GM21367 (cell line): Measurements from ENCODE around the gene CCDC179.

Experiments used
- ATAC-seq: cut with Tn5 transposase; IDR thresholded peaks from one replicate; pipeline ENCODE4 v1.9.1; 2021; ENCODE audit not compliant: unreplicated experiment

The CCDC179 gene

DNA sequence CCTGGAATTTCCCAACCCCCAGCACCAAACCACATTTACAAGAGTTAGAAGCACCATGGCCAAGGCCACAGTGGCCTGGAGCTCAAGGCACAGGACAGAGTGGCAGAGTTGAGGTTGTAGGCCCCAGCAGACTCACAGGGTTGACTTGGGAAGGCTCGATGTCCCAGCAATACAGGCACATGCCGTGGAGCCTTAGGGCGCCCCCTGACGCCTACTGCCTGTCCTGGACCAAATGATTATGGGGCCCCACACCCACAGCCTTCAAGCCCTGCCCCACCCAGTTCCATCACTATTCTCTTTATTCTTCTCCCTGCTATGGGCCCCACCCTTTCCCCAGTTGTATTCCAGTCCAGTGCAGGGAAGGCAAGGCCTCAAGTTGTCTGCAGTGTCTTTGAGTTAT lies at the start of gene CCDC179:
Gene CCDC179 (minus strand): TSS at position 234 of the 400 bp plus-strand sequence. CDS start 53 bp downstream, at position 181.
- ATAC-seq: no peak

DNA sequence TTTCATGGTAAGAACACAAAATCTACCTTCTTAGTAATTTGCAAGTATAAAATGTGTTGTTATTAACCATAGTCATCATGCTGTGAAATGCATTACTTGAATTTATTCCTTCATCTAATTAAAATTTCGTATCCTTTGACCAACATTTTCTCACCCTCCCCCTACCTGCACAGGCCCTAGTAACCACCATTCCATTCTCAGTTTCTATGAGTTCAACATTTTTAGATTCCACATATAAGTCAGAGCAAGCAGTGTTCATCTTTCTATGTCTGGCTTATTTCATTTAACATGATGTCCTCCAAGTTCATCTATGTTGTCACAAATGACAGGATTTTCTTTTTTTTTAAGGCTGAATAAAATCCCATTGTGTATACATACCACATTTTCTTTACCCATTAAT lies 43.5 kb upstream of the CCDC179 start:
- no peak for ATAC-seq

DNA sequence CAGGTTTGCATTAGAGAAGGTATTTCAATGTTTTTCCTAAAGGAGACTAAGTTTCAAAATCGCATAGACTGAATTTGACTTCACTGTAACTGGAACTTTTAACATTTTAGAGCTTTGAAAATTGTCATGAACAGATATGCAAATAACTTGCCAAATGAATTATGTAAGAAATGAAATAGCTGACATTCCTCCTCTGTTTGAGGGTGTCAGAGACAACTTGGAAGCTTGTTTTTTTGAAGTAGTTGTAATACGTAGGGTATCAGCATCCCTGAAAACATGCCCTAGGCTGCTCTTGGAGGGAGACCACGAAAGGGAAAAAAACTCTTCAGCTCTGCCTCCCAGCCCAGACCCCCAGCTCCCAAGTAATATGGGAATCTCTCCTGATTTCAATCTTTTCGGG lies 41.3 kb upstream of the CCDC179 start:
- ATAC-seq: no peak

GRCh38 chr11:22900764-22901486 lies 40.7 kb upstream of the CCDC179 start:
- ATAC-seq: no peak

DNA sequence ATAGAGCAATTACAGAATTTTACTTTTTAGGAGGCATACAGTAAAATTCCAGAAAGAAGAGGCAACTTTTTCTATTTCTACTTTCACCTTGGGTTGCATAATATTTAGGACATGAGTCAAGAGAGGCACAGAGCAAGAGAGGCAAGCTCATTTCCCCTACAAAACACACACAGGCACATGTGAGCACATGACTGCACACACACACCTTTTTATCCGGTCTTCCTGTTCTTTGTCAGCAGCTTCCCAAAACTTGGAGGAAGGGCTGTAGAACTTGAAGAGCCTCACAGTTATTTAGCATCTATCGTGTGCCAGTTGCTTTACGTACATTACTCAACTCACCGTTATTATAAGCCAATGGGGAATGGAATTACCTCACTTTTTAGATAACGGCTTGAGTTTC lies 37.8 kb upstream of the CCDC179 start:
- ATAC-seq: no peak

DNA sequence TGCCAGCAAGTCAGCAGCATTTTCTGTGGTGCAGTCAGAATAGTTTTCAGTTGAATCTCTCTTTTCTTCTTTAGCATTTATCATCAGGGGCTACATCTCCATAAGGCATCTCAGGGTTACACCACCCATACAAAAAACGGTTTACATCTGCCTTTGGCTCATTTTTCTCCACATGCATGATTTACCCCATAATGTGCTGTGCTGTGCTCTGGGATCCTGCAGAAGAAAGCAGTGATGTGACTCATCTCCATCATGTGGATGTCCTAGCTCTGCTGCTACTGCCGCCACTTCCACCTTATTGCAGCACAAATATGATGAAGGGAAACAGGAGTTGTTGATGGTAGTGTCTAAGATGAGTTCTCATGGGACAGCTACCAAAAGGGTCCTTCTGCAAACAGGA lies 30.0 kb upstream of the CCDC179 start:
- no peak for ATAC-seq

GRCh38 chr11:22884217-22884616 lies 23.9 kb upstream of the CCDC179 start:
- ATAC-seq: no peak

DNA sequence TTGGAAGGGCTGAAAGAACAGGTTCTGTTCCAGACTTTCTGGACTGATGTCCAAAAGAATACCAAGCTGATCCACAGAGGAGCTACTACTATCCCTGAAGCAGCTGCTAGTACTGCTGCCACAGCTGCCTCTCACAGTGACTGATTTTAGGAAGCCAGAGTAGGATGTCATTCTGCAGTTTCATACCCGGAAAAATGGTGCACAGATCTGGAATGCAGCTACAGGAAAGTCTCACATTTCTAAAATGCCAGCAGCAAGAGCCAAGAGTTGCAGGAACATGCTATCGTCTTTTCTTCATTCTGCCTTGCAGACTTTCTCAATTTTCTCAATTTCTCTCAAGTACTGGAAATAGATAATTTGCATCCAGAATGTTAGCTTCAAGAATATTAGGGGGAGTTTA lies 19.4 kb upstream of the CCDC179 start:
- ATAC-seq: no peak

GRCh38 chr11:22878604-22879003 lies 18.3 kb upstream of the CCDC179 start:
- no peak for ATAC-seq

DNA sequence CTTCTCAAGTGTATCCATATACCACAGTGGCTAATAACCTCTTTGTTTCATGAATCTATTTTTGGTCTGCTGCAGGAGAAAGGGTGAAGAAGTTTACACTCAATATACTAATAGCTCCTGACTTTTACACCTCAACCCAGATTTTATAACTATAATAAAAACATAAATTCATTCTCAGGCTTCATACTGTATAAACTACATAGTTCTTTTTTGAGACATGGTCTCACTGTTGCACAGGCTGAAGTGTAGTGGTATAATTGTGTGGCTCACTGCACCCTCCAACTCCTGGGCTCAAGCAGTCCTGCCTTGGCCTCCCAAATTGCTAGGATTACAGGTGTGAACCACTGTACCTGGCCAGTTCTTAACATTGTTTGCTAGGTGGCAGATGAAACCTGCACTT lies 17.8 kb upstream of the CCDC179 start:
- no peak for ATAC-seq

DNA sequence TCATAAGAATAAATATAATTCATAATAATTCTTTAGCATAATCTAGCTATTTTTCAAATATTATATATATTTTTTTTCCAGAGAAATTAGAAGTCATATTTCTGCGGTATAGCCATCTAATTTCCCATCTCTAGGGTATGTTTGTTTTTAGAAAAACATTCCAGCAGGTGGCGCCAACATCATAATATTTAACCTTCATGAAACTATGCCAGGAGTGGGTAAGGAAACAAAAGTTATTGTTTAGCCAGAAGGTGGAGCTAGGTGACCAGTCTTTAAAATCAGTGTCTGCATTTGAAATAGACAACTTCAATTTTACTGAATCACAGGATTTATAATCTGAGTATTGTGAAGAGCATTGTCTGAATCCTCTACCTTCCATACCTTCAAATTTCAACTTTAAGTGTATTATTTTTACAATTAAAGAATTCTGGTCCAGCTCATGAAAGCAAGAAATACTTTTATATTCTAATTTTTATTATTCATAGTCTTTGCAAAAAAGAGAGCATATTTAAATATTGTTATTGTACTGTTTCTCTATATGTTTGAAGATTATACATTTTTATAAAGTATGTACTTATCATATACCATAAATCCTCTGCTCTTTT lies 15.7 kb upstream of the CCDC179 start:
- ATAC-seq: peak; percentile 100

GRCh38 chr11:22869325-22869724 lies 9.1 kb upstream of the CCDC179 start:
- no peak for ATAC-seq

DNA sequence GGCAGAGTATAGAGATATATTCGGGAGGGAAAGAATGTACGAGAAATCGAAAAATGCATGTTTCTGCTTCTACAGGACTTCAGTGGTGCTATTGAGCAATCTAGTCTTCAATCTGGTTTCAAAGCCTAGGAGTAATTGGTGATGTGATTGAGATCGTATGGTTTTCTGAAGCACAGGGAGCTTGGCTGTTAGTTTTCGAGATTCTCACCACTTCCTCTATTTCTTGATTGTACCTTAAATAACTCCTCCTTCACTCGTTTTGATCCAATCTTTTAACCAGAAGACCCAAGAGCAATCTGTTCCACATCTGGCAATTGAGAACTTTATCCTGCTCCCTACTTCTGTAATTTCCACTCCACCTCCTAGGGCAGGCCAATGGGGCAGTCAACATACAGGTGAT lies 518 bp downstream of the CCDC179 start:
- no peak for ATAC-seq

- no peak for ATAC-seq
Observed at GRCh38 chr11:22851477-22851876, 8.8 kb downstream of the CCDC179 start.

- ATAC-seq: no peak
Observed at GRCh38 chr11:22846726-22847125, 13.5 kb downstream of the CCDC179 start.

GRCh38 chr11:22832315-22833015 lies 27.8 kb downstream of the CCDC179 start:
- ATAC-seq: no peak

DNA sequence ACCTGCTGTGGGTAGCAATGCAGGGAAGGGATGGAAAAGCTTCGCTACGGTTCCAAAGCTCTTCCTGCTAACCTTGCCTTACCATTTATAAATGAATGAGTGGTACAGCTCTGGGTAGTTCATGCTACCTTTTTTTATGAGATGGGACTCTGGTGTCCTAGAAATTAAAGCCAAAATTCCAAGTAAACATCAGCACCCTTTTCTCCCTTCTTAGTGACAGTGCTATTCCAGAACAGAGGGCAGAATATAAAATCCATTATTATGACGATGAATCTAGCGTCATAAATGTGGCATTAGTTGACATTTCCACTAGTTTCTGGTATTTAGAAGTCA lies 30.2 kb downstream of the CCDC179 start:
- ATAC-seq: no peak

DNA sequence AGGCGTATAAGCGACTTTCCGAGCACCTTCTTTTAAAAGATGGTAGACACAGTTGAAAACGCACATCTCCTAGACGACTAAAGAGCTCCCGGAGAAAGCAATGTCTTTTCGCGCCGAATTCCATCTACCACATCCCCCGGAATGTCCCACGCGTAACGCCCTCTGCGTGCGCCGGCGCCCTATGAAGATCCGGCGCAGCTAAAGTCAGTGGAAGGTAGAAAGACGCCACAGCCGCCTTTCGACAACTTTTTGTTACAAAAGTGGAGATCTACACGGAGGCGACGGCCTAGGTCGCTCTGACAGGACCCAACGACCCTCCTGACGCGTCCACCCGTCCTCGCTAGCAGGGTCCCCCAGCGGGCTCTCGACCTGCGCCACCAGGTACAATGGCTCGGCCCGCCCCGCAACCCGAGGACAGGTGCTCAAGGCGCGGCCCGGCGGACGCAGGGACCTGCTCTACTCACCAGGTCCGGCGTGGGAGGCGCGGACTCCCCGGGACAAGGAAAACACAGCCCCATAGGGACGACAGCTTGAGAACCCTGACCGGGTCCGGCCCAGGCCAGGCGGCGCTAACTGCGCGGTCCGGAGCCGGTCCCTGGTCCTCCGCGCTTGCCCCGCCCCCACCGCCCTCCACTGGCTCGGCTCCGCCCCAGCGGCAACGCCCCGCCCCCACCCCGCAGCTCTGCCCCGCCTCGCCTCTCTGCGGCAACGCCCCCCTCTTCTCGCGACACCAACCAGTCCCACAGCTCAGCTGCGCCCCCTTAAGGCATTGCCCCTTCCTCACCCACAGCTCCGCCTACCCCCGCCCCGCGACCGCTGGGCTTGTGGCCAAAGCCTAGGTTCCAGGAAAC lies 30.8 kb downstream of the CCDC179 start, which contains the start of gene SVIP:
Gene SVIP (minus strand): TSS at position 571 of the 851 bp plus-strand sequence. CDS start 53 bp downstream, at position 518.
- peak; percentile 94 for ATAC-seq

- ATAC-seq: no peak
Observed at GRCh38 chr11:22828373-22828772, 31.9 kb downstream of the CCDC179 start.

DNA sequence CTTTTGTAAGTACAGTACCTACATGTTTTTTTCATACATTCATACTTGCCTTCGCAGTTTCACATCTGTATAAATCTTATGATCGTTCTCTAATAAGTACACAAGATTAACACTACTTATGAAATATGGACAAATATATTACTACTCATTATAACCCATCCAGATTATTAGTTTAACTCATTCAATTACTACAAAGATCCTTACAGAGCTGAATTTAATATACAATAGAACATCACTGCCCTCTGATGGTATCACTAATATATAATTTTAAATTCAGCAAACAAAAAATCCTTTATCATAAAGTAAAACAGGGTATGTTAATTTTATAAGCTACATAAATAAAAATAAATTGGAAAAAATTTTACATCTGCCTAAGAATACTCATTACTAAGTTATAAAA lies 38.1 kb downstream of the CCDC179 start:
- no peak for ATAC-seq

GRCh38 chr11:22809893-22810292 lies 50.4 kb downstream of the CCDC179 start:
- ATAC-seq: no peak
